Measurements from ENCODE around the gene PTPA.

DNA sequence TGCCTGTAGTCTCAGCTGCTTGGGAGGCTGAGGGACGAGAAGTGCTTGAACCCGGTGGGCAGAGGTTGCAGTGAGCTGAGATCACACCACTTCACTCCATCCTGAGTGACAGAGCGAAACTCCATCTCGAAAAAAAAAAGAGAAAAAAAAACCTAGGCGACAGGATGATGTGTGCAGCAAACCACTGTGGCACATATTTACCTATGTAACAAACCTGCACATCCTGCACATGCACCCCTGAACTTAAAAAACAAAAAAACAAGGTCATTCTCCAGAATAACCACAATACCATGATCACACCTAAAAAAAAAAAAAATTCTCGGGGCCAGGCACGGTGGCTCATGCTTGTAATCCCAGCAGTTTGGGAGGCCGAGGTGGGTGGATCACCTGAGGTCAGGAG lies 37.8 kb upstream of the PTPA start:
- TF ChIP-seq GATA1 (IDR thresholded peaks at IDR 0.05; ENCODE audit: low read depth, low read length) (no peak), POLR2A (IDR thresholded peaks at IDR 0.05; ENCODE audit: low read length) (no peak)
